Left ventricle myocardium superior (tissue), 1 donor: ENCODE measurements around the gene HIGD1A. TPM values are rescaled to one million over a fixed set of nuclear protein-coding genes. Genes with fewer than 3 reads are reported as not detected.
"Not testable (repeated sequence)": the region's sequence is repeated elsewhere in the genome, so short reads cannot be mapped to it uniquely, and the experiment has no call there.

Experiments used
- ATAC-seq: fragments of 200-7000 bp; cut with Tn5 transposase; one replicate; pipeline ENCODE4 v1.9.1; 2020; ENCODE audit warnings: mild to moderate bottlenecking, moderate library complexity
- DNase-seq: peaks from one replicate; pipeline ENCODE4 v3.0.0-alpha.2; 2020
- intact Hi-C: fragments of 100-400 bp; cut with micrococcal nuclease; formaldehyde crosslinking; loops from one replicate; pipeline ENCODE4 v1.11.0; 2022
- total RNA-seq: library from RNA; stranded (reverse); fragmentation: NEBNext Ultra II Directional; extraction: Animal tissue kit (Norgen Biotek cat#: 25700); gene quantifications from one replicate; pipeline ENCODE4 v1.2.1, GENCODE V29; 2021
- donor health status: DM: no; HTN: yes; CAD: no; lungs with severe emphysema.

Gene HIGD1A
- total RNA-seq, 1 donor from 2014 or later, result 333 TPM

DNA sequence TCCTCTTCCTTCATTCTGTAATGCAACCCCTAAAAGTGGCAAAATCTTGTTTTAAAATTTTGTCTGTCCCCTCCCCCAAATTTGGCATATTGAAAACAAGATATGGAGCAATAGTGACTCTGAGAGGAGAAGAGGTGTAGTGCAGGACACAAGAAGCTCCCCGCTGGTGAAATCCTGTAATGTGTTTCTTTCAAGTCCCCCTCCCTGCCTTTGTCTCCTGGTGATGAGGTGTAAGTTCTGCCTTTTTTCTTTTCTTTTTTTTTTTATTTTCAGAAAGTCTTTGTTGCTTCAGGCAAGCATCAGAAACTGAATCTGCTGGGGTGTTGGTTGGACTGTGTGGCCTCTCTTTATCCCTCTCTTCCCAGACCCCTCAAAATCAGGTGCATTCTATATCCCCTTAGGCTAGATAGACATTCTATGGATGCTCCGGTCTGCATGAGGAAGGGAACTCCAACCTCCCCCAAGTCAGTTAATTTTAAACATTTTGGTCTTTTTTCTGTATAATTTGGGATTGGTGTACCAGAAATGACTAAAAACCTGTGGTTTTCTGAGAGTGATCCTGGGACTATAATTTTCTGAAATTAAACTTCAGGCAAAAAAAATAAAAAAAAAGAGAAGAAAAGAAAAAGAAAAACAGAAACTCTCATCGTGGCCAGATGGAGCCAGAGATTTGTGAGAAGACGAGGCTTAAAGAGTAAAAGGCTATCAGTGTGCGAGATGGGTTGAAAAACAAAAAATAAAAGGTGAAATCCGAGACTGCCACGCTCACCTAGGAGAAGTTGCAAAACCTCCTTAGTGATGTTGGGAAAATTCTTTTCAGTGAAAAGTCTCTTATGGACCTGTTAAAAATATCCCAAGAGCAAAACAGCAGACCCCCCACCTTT lies 26.4 kb upstream of the HIGD1A start:
- ATAC-seq (peak; percentile 36), DNase-seq (no peak)
- intact Hi-C loops, result no loop called here

DNA sequence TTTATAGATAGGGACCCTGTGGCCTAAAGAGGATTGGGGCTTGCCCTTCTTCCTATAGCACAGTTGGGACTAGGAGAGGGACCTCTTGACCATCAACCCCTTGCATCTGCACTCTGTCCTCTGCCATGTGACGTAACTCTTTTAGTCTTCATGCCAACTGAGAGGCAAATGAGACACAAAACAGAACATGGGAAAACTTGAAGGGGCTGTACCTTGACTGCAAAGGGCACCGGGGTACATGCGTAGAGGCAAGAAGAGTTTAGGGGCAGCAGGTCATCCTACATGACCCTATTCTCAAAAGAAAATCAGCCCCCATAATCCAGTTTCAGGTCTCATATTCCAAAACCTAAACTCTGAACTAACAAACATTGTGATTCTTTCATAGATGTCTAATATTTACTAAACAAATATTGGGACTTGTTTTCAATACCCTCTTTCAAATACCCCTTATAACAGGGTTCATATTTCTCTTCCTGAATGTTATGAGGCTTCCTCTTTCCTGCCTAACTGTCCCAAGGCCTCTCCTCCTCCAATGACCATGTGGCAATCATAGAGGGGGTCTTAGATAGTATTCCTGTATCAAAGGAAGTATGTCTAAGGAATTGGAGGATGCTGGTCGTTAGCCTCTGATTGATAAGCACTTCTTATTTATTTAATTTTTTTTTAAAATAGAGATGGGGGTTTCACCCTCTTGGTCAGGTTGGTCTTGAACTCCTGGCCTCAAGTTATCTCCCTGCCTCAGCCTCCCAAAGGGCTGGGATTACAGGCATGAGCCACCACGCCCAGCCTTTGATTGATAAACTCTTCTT lies 25.5 kb upstream of the HIGD1A start:
- DNase-seq (no peak), ATAC-seq (no peak)
- intact Hi-C loops, result no loop called here

DNA sequence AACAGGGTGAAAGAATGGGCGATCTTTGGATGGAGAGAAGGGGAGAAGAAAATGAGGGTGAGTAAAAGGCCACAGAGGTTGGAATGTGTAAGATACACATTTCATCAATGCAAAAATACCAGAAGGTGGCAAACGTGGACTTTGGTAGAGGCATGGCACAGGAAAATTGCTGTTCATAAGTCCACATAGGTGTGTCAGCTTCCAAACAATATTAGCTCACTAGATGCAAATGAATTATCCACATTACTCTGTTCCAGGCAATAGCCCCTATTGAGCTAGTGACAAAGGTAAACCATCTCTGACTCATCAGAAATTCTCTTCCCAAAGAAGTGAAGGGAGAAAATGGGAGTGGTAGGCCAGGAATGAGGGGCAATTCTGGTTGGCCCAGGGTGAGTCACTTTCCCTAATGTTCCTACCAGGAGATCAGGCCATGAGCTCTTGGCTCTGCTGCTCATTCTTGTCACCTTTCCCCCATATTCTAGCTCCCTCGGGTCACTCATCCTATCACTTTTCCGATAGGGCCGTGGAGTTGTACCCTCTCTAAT lies 24.9 kb upstream of the HIGD1A start:
- DNase-seq, result no peak
- intact Hi-C loops, result no loop called here
- no peak for ATAC-seq

DNA sequence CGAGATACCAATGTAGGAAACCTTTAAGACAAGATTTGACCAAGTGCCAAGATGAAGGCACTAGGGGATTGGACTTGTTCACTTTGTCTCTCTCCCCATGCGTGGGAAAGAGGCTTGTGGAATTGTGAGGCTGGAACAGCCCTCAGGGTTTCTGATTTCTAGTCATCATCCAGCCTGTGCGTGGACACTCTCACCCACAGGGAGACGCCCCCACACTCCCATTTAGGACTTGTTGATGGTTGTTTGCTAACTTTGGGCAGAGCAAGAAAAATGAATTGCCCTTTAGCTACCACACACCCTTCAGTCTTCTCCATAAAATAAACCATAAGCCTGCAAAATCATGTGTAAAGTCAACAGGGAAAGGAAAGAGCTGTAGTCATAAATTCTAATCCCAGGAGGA lies 23.4 kb upstream of the HIGD1A start:
- intact Hi-C loops, result no loop called here
- ATAC-seq (no peak), DNase-seq (no peak)

DNA sequence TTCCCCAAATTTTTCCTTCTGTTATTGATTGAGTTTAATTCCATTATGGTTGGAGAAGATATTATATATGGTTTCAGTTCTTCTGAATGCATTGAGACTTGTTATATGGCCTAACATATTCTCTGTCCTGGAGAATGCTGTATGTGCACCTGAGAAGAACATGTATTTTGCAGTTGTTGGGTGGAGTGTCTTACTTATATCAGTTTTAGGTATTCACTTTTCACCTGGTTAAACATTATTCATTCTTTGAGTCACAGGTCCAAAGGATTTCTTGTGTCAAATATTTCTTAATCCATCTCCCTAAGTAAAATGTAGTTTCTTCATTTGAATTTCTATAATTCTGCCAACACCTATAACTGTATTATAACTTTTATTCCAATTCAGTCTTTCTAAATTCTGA lies 22.7 kb upstream of the HIGD1A start:
- no peak for ATAC-seq

DNA sequence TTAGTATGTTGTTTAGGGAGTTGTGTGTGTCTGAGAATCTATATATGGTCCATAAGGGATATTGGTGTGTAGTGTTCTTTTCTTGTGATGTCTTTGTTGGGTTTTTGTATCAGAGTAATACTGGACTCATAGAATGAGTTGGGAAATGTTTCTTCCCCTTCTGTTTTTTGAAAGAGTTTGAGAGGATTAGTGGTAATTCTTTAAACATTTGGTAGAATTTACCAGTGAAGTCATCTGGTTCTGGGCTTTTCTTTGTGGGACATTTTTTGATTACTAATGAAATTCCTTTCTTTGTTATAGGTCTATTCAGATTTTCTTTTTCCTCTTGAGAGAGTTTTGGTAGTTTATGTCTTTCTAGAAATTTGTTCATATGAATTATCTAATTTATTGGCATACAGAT lies 21.9 kb upstream of the HIGD1A start:
- ATAC-seq, result no peak
- intact Hi-C loops, result no loop called here
- no peak for DNase-seq

More for the DNA sequence above, 22.7 kb upstream of the HIGD1A start:
- DNase-seq, result no peak
- intact Hi-C loops, result no loop called here

DNA sequence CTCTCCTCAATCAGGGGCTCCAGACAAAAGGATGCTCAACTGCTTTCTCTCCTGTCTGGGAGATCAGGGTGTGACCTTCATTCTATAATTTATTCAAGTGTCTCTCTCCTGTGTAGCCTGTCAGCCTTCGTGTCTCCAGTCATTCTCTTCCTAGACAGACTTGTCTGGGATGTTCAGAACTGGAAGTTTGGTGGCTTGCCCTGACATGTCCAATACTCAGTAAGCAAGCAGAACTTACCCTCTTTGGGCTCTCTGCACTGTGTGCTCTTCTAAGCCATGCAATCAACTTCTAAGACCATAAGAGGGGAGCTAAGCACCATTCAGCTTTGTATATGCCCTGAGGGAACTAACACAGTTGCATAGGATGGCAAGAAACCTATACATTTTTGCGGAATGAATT lies 19.1 kb upstream of the HIGD1A start:
- intact Hi-C loops, result no loop called here
- DNase-seq, result no peak
- ATAC-seq, result no peak

DNA sequence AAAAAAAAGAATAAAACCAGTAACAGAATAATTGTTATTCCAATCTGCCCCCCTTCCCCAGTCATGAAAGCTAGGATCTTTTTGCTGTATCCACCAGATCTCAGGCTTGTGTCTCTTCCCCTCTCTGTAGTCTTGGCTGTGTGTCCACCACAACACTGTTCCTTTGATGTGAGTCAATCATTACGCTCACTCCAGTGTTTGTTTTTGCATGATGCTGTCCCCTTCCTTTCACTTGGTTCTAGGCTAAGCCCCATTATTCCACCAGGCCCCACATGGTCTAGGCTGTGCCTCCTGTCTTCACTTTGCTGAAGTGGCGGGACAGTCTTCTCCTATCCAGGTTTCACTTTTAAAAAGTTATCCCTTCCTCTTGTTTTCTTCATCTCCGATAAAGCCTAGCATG lies 18.5 kb upstream of the HIGD1A start:
- ATAC-seq (no peak), DNase-seq (no peak)
- intact Hi-C loops, result no loop called here

DNA sequence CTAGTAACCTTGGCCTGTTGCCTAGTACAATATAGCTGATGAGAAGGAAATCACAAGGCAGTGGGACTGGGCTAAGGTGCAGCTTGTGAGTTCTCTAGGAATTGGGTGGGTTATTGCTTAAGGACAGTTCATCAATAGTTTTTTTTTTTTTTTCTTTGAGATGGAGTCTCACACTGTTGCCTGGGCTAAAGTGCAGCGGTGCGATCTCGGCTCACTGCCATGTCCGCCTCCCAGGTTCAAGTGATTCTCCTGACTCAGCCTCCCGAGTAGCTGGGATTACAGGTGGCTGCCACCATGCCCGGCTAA lies 16.4 kb upstream of the HIGD1A start:
- ATAC-seq, result no peak
- intact Hi-C loops, result no loop called here
- DNase-seq, result no peak

DNA sequence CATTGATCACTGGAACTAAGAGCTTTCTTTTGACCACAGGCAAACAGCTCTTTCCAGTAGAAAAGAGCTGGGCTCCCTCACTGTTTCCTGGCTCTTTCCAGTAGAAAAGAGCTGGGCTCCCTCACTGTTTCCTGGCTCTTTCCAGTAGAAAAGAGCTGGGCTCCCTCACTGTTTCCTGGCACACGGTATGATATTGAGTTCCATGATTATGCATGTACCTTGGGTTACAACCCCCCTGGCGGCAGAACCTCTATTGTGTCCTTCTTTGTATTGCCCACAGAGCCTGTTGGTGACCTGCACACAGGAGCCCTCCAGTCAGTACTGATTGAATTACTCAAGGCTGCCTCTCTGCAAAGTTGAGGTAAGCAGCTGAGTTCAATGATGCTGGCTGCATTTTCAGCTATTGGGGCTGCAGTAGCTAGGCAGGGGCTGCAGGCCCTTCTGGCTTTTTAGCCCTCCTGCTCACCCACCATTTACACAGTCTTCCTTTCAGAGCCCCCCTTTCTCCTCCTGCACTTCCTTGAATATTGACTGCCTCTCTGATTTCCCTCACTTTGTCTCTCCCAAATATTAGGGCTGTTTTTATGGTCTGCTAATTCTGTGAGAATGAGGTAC lies 15.2 kb upstream of the HIGD1A start:
- DNase-seq, result no peak
- ATAC-seq, result no peak
- intact Hi-C loops, result no loop called here

DNA sequence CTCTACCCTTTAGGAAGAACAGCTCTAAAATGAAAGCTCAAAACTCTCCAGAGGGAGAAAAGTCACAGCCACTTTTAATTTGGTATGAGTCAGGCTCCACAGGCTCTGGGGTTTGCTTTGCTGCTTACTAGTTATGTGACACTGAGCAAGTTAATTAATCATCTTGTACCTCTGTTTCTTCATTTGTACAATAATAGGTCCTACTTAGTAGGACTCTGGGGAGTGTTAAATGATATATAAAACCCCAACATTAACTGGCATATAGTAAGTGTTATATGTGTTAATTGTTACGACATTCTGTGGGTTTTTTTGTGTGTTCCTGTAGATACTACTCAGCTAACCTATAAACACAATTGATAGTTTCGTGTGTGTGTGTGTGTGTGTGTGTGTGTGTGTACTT lies 11.5 kb upstream of the HIGD1A start:
- no peak for ATAC-seq
- no peak for DNase-seq
- intact Hi-C loops, result no loop called here

DNA sequence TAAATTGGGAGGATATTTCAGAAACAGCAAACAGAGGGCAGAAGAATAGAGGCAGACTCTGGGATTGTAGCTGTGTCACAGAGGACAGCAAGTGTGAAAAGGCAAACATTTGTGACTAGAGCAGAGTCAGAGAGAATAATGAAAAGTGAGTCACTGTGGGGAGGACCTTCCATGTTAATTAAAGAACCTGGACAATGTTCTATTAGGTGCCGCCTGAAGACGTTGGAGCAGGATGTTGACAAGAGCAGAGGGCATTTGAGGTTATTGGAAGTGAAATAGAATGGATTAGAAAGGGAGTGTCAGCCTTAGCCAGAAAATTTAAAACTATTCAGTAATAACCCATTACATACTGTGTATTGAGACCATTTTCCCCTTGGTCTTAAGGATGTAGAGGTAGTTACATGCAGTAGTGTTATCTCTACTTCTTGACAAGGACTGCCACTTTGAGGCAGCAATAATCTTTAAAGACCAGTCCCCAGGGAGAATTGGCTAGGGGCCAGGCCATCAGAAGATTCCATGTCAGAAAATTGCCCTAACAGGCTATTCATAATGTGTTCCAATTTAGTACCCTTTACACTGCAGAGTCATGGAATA lies 10.7 kb upstream of the HIGD1A start:
- peak; percentile 66 for ATAC-seq

DNA sequence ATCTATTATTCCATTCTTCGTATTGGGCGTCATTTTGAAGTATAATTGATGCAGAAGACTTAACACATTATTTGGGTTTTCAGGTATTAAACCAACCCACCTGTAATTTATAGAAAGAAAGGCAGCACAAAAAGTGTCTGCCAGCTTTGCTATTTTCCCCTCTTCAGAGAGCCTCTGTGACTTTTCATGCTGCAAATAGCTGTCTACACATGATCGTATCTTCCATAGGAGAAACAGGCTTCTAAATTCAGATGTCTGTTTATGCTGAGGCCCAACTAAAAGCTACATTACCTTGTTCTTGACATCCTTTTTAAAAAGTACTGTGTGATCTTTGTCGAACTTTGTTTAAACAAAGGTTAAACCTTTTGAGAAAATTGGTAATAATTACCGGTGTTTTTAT lies 10.0 kb upstream of the HIGD1A start:
- DNase-seq (no peak), ATAC-seq (no peak)
- intact Hi-C loops, result no loop called here

More for the DNA sequence above, 10.7 kb upstream of the HIGD1A start:
- intact Hi-C loops, result no loop called here
- DNase-seq, result no peak

DNA sequence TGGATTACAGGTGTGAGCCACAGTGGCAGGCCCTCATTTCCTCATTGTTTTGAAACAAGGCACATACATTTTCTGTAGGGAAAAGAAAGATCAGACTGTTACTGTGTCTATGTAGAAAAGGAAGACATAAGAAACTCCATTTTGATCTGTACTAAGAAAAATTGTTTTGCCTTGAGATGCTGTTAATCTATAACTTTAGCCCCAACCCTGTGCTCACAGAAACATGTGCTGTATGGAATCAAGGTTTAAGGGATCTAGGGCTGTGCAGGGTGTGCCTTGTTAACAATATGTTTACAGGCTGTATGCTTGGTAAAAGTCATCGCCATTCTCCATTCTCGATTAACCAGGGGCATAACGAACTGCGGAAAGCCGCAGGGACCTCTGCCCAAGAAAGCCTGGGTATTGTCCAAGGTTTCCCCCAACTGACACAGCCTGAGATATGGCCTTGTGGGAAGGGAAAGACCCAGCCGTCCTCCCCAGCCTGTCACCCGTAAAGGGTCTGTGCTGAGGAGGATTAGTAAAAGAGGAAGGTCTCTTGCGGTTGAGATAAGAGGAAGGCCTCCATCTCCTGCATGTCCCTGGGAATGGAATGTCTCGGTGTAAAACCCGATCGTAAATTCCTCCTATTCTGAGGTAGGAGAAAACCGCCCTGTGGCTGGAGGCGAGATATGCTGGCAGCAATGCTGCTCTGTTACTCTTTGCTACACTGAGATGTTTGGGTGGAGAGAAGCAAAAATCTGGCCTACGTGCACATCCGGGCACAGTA lies 7.0 kb upstream of the HIGD1A start:
- ATAC-seq, DNase-seq, intact Hi-C loops: not testable (repeated sequence)

DNA sequence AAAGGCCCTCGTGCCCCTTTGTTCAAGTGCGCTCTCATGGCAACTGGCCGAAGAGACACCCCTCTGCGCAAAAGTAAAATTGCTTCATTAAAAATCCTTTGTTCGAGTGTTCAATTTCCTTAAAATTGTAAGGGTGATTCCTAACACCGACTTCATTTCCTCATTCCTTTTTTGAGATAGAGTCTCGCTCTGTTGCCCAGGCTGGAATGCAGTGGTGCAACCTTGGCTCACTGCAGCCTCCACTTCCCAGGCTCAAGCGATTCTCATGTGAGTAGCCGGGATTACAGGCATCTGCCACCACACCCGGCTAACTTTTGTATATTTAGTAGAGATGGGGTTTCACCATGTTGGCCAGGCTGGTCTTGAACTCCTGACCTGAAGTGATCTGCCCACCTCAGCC lies 6.4 kb upstream of the HIGD1A start:
- ATAC-seq, DNase-seq, intact Hi-C loops: not testable (repeated sequence)

DNA sequence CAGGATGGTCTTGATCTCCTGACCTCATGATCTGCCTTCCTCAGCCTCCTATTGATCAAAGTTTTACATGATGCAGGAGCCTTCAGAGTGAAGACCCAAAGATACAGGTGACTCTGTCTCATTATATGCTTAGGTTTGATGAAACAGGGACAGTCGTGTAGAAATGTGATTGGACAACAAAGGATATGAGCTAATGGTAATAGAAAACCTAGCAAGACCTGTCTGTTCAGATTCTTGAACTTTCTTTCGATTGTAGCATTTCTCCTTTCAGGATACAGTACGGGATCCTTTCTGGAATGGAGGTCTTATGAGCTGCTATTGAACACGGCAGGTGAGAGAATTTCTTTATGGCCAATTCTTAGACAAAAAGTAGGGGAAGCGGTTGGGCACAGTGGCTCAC lies 4.9 kb upstream of the HIGD1A start, which contains the start of gene ACKR2:
Gene ACKR2, plus strand, starts transcription at position 244 of the 400 bp plus-strand sequence. CDS start 55,058 bp downstream, outside the sequence.
- intact Hi-C loops, result no loop called here
- no peak for DNase-seq
- no peak for ATAC-seq

DNA sequence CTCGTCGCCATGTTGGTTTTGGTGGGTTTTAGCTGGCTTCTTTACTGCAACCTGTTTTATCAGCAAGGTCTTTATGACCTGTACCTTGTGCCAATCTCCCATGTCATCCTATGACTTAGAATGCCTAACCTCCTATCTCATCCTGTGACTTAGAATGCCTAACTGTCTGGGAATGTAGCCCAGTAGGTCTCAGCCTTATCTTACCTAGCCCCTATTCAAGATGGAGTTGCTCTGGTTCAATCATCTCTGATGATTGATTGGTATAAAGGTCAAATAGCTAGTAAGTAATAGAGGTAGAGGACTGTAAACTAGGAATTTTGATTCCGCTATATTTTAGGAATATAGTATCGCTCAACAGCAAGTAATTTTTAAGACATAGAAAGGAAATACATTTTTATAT lies 3.6 kb upstream of the HIGD1A start:
- no peak for ATAC-seq
- intact Hi-C loops, result no loop called here
- no peak for DNase-seq

DNA sequence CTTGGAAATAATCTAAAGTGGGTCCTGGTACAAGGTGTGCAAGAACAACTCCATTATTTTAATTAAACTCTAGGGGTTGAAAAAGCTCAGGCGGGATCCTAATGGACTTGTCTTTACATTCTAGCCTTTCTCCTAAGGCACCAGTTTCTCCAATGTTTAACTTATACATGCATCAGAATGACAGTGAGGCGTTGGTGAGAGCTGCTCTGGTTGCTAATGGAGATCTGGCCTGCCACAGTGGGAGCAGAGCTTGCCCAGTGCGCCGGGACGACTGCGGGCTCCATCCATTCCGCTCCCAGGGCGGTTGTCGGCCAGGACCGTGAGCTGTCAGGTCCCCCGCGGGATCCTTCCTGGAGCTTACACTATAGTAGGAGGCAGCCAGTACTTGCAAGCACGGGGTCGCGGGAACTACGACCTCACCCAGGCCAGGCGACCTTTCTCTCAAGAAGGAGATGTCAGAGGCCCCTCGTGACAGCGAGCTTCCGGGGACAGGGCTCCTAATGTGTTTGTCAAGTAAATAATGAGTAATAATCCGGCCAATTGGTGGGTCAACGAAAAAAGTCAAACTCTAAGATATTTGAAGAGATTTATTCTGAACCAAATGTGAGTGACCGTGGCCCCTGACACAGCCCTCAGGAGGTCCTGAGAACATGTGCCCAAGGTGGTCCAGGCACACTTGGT lies 991 bp upstream of the HIGD1A start:
- ATAC-seq, result peak; percentile 10

More for the DNA sequence above, 991 bp upstream of the HIGD1A start:
- peak; percentile 48 for DNase-seq
- intact Hi-C loops, result no loop called here
